Measurements from ENCODE around the gene MRPS23. TPM values are rescaled to one million over a fixed set of nuclear protein-coding genes. Genes with fewer than 3 reads are reported as not detected.

Gene MRPS23
- total and polyA plus RNA-seq, 2 of the 4 experiments (the other 2 are of a cell fraction), result 23.5 to 37.3 TPM

GRCh38 chr17:57859601-57860413, 10.0 kb upstream of the MRPS23 start (continued):
- TF ChIP-seq BHLHE40 (IDR thresholded peaks at IDR 0.05; ENCODE audit: low read depth, low read length) (no peak), CEBPB (IDR thresholded peaks at IDR 0.05; ENCODE audit: low read depth, low read length) (no peak)

GRCh38 chr17:57858838-57859237, 9.0 kb upstream of the MRPS23 start:
- DNase-seq (no peak), ATAC-seq (ENCODE audit: low read depth) (no peak)
- no TSS peak for BruUV-seq (replicated peaks)
- dilution Hi-C loops (cut with HindIII; ENCODE audit: low sequenced_read_pairs, unreplicated experiment) (loop anchor here (25.0 kb wide), 1 partner anchor 128 kb away; the partner anchor contains the start of gene VEZF1), in situ Hi-C loops (cut with MboI; ENCODE audit: low sequenced_read_pairs) (loop anchor here (5.0 to 25.0 kb wide), 3 partner anchors 138 to 478 kb away; partner anchors contain the start of gene TSPOAP1), intact Hi-C loops (cut with micrococcal nuclease) (loop anchor here (1.0 to 2.0 kb wide), 4 partner anchors 34 to 140 kb away; no protein-coding TSS in a partner anchor)
- H3K4me2 ChIP-seq (ENCODE audit: low read depth, low read length), result no peak overlapping the region
- H3K27ac ChIP-seq (ENCODE audit: insufficient read depth, low read length), result no peak overlapping the region
- no peaks in the 10 kb centered on the region for H3K27me3 ChIP-seq (ENCODE audit: control insufficient read depth, insufficient read depth, low read length)
- no peak overlapping the region for H2BK120ac ChIP-seq (ENCODE audit: low read depth, low read length)
- no peak overlapping the region for H2BK5ac ChIP-seq (ENCODE audit: low read depth, low read length, poor library complexity, severe bottlenecking)
- H2AFZ ChIP-seq (replicated peaks; ENCODE audit: low read length, poor library complexity), result no peak overlapping the region
- WGBS, 2 experiments (ENCODE audit: extremely low coverage in 2 of 2, insufficient read length in 1 of 2), result 100% methylated on average over 2 of the region's 5 CpGs; no CpG with 5 or more reads in 1 of the 2 experiments
- H3K36me3 ChIP-seq (ENCODE audit: control insufficient read depth, insufficient read depth, low read length), result peaks cover 4% of the 10 kb centered on the region; the same call in 1 of the 2 replicates
- no peak overlapping the region for H3K4me3 ChIP-seq (ENCODE audit: insufficient read depth, low read depth, low read length)
- H4K20me1 ChIP-seq (ENCODE audit: insufficient read depth, low read length), result no peaks in the 10 kb centered on the region
- no peak overlapping the region for H4K8ac ChIP-seq (ENCODE audit: low read depth in 2 of 2, low read length in 2 of 2)
- no peak overlapping the region for H3K18ac ChIP-seq (ENCODE audit: low read depth, low read length)
- H2AK5ac ChIP-seq (ENCODE audit: low read depth, low read length), result no peak overlapping the region; the same call in 1 of the 2 replicates
- POLR2A ChIA-PET (ENCODE audit: unreplicated experiment), result no interaction called here
- H3K9me1 ChIP-seq (ENCODE audit: insufficient read depth, low read length), result no peaks in the 10 kb centered on the region; the same call in 1 of the 2 replicates
- no peak overlapping the region for H2BK15ac ChIP-seq (ENCODE audit: low read depth, low read length)
- no peak overlapping the region for H2BK20ac ChIP-seq (ENCODE audit: low read depth, low read length)
- no peak overlapping the region for H4K91ac ChIP-seq (ENCODE audit: insufficient read depth, low read depth, low read length)
- H3K56ac ChIP-seq (ENCODE audit: extremely low read depth, insufficient read depth, low read length), result no peak overlapping the region
- H3K9me3 ChIP-seq (ENCODE audit: control insufficient read depth, insufficient read depth, low read length), result no peaks in the 10 kb centered on the region
- H4K5ac ChIP-seq (ENCODE audit: low read depth, low read length), result no peak overlapping the region
- CTCF ChIA-PET, result interaction anchor here (0.8 to 4.6 kb wide), 10 partner anchors 10 to 148 kb away, joined by 3 to 26 read pairs (median 4); partner anchors contain the start of genes MRPS23 and SRSF1
- H3K4me1 ChIP-seq (ENCODE audit: control insufficient read depth, insufficient read depth, low read length), result peaks cover 18% of the 10 kb centered on the region
- no peak overlapping the region for H3K23ac ChIP-seq (ENCODE audit: low read depth, low read length)
- no peak overlapping the region for H2AK9ac ChIP-seq (replicated peaks; ENCODE audit: low read depth, low read length, poor library complexity)
- H3K14ac ChIP-seq (replicated peaks; ENCODE audit: low read depth, low read length), result no peak overlapping the region
- H3K9ac ChIP-seq (ENCODE audit: low read depth, low read length), result no peak overlapping the region
- H3K79me1 ChIP-seq (ENCODE audit: low read depth in 1 of 2, low read length in 2 of 2), result no peaks in the 10 kb centered on the region
- no peak overlapping the region for H3K4ac ChIP-seq (ENCODE audit: low read depth, low read length)
- TF ChIP-seq USF2 (IDR thresholded peaks at IDR 0.05; ENCODE audit: low read depth, low read length) (no peak), CHD1 (IDR thresholded peaks at IDR 0.05; ENCODE audit: low read depth, low read length) (no peak), CTCF (conservative IDR thresholded peaks at IDR 0.05; ENCODE audit: low read depth, low read length) (no peak), BHLHE40 (IDR thresholded peaks at IDR 0.05; ENCODE audit: low read depth, low read length) (no peak), RAD21 (IDR thresholded peaks at IDR 0.05; ENCODE audit: low read length) (no peak), MXI1 (IDR thresholded peaks at IDR 0.05; ENCODE audit: borderline replicate concordance, low read depth, low read length) (no peak), MAFK (IDR thresholded peaks at IDR 0.05; ENCODE audit: low read depth, low read length) (no peak), CEBPB (IDR thresholded peaks at IDR 0.05; ENCODE audit: low read depth, low read length) (no peak), SMC3 (IDR thresholded peaks at IDR 0.05; ENCODE audit: low read depth, low read length) (no peak), POLR2A (IDR thresholded peaks at IDR 0.05; ENCODE audit: low read depth, low read length) (no peak), RFX5 (IDR thresholded peaks at IDR 0.05; ENCODE audit: low read depth, low read length) (no peak), MAZ (IDR thresholded peaks at IDR 0.05; ENCODE audit: borderline replicate concordance, low read depth, low read length) (no peak)

Data from IMR-90 (cell line).